Ishikawa (cell line): ENCODE data around the gene EN1.

Experiments
- CEBPB ChIP-seq: IDR thresholded peaks from 2 replicates; pipeline ENCODE4 v1.6.1; 2012
- CREB1 ChIP-seq: IDR thresholded peaks from 2 replicates; pipeline ENCODE4 v1.6.1; 2012; ENCODE audit warnings: low read depth
- EGR1 ChIP-seq: IDR thresholded peaks from 2 replicates; pipeline ENCODE4 v1.6.1; 2012
- EP300 ChIP-seq: IDR thresholded peaks from 2 replicates; pipeline ENCODE4 v1.6.1; 2012; ENCODE audit warnings: borderline replicate concordance
- FOXM1 ChIP-seq: IDR thresholded peaks from 2 replicates; pipeline ENCODE4 v1.6.1; 2012; ENCODE audit warnings: low read depth, borderline replicate concordance
- NFIC ChIP-seq: IDR thresholded peaks from 2 replicates; pipeline ENCODE4 v1.6.1; 2012
- RAD21 ChIP-seq: IDR thresholded peaks from 2 replicates; pipeline ENCODE4 v1.6.1; 2012; ENCODE audit warnings: low read depth
- TAF1 ChIP-seq: IDR thresholded peaks from 2 replicates; pipeline ENCODE4 v1.6.1; 2012; ENCODE audit warnings: low read depth, mild to moderate bottlenecking
- TCF12 ChIP-seq: IDR thresholded peaks from 2 replicates; pipeline ENCODE4 v1.6.1; 2012; ENCODE audit warnings: low read depth
- TEAD4 ChIP-seq: IDR thresholded peaks from 2 replicates; pipeline ENCODE4 v1.6.1; 2012
- USF1 ChIP-seq: IDR thresholded peaks from 2 replicates; pipeline ENCODE4 v1.6.1; 2012
- YY1 ChIP-seq: IDR thresholded peaks from 2 replicates; pipeline ENCODE4 v1.6.1; 2012; ENCODE audit warnings: low read depth
- ZBTB7A ChIP-seq: IDR thresholded peaks from 2 replicates; pipeline ENCODE4 v1.6.1; 2012; ENCODE audit warnings: low read depth
- TF ChIP-seq, protein P1 (sequence below): IDR thresholded peaks from 2 replicates; pipeline ENCODE4 v1.6.1; 2012
- TF ChIP-seq, protein P2 (sequence below): IDR thresholded peaks from 2 replicates; pipeline ENCODE4 v1.6.1; 2012; ENCODE audit warnings: low read depth, mild to moderate bottlenecking

The EN1 gene

GRCh38 chr2:118845005-118845521, 2.4 kb downstream of the EN1 start:
- TF ChIP-seq ZBTB7A (no peak), EP300 (no peak), TCF12 (no peak), TAF1 (no peak), CEBPB (no peak), FOXM1 (no peak), RAD21 (no peak), USF1 (no peak), CREB1 (no peak), NFIC (no peak), EGR1 (no peak), YY1 (no peak), TEAD4 (no peak)
- TF ChIP-seq, protein P1, sequence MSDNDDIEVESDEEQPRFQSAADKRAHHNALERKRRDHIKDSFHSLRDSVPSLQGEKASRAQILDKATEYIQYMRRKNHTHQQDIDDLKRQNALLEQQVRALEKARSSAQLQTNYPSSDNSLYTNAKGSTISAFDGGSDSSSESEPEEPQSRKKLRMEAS, result no peak
- TF ChIP-seq, protein P2, sequence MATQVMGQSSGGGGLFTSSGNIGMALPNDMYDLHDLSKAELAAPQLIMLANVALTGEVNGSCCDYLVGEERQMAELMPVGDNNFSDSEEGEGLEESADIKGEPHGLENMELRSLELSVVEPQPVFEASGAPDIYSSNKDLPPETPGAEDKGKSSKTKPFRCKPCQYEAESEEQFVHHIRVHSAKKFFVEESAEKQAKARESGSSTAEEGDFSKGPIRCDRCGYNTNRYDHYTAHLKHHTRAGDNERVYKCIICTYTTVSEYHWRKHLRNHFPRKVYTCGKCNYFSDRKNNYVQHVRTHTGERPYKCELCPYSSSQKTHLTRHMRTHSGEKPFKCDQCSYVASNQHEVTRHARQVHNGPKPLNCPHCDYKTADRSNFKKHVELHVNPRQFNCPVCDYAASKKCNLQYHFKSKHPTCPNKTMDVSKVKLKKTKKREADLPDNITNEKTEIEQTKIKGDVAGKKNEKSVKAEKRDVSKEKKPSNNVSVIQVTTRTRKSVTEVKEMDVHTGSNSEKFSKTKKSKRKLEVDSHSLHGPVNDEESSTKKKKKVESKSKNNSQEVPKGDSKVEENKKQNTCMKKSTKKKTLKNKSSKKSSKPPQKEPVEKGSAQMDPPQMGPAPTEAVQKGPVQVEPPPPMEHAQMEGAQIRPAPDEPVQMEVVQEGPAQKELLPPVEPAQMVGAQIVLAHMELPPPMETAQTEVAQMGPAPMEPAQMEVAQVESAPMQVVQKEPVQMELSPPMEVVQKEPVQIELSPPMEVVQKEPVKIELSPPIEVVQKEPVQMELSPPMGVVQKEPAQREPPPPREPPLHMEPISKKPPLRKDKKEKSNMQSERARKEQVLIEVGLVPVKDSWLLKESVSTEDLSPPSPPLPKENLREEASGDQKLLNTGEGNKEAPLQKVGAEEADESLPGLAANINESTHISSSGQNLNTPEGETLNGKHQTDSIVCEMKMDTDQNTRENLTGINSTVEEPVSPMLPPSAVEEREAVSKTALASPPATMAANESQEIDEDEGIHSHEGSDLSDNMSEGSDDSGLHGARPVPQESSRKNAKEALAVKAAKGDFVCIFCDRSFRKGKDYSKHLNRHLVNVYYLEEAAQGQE, result no peak

GRCh38 chr2:118844261-118845004, 3.0 kb downstream of the EN1 start:
- TF ChIP-seq EP300, result no peak
- TF ChIP-seq, protein P2, result no peak
- TF ChIP-seq CREB1, result no peak
- no peak for TF ChIP-seq NFIC
- TF ChIP-seq ZBTB7A, result no peak
- TF ChIP-seq, protein P1, result no peak
- TF ChIP-seq RAD21, result no peak
- no peak for TF ChIP-seq EGR1
- TF ChIP-seq FOXM1, result no peak
- no peak for TF ChIP-seq TEAD4
- no peak for TF ChIP-seq YY1
- no peak for TF ChIP-seq CEBPB
- no peak for TF ChIP-seq USF1

DNA sequence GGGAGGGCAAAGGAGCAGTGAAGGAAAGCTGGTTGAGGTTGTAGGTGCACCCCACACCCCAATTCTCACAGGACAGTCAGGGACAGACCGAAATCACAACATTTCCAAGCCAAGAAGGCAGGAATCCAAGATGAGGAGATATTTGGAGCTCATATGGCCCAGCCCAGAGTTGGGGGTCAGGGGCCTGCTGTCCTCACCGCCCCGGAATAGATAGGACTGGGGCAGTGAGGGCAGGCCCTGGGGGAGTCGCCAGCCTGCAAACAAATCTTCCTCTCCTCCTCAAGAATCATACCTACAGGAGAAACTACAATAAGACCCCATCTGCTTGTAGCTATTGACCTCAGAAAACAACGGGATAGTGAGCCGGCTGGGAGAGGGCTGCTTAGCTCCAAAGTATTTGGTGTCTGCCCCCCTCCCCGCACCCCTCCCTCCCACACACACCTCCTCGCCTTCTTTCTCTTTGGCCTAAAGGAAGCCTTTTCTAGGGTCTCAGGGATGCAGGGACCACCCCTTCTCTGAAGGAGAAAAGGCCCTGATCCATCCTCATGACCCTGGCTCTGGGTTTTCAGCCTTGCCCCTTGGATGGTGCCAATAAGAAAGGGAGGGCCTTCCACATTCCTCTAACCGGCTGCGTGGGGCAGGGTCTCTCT, 3.8 kb downstream of the EN1 start:
- no peak for TF ChIP-seq FOXM1
- TF ChIP-seq NFIC, result no peak
- TF ChIP-seq YY1, result no peak
- TF ChIP-seq USF1, result no peak
- no peak for TF ChIP-seq ZBTB7A
- TF ChIP-seq TAF1, result no peak
- no peak for TF ChIP-seq TCF12
- TF ChIP-seq TEAD4, result no peak
- TF ChIP-seq CREB1, result no peak
- TF ChIP-seq CEBPB, result no peak
- TF ChIP-seq RAD21, result no peak
- no peak for TF ChIP-seq EP300
- TF ChIP-seq, protein P2, result no peak
